GM19467 (cell line): ENCODE data around the gene MRTO4.
"Not testable (repeated sequence)": the region's sequence is repeated elsewhere in the genome, so short reads cannot be mapped to it uniquely, and the experiment has no call there.

Source experiments
- ATAC-seq: cut with Tn5 transposase; IDR thresholded peaks from one replicate; pipeline ENCODE4 v1.9.1; 2021; ENCODE audit warnings: mild to moderate bottlenecking, moderate library complexity; ENCODE audit not compliant: unreplicated experiment

Gene MRTO4

GRCh38 chr1:19222979-19223824, 28.4 kb upstream of the MRTO4 start:
- ATAC-seq: no peak

GRCh38 chr1:19229229-19229628, 22.4 kb upstream of the MRTO4 start:
- ATAC-seq: no peak

DNA sequence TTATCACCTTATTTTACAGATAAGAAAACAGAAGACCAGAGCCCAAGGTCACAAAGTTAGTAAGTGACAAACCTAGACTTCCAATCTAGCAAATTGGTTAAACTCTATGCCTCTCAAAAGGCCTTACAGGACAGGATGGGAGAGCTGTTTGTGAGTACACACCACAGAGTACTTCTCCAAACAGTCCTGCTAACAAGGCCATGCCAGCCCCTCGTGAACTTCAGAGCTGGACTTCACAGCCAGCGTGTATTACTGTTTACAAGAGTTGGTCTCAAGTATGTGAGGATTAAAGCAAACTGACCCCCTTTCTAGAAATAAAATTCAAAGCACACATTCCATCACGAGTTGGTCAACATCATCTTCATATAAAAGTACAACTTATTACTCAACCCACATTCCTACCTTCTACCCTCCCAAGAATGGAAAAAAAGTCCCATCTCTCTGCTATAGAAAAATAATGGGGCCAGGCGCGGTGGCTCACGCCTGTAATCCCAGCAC, 21.7 kb upstream of the MRTO4 start:
- ATAC-seq: no peak

- not testable (repeated sequence) for ATAC-seq
Observed at GRCh38 chr1:19231736-19232523, 19.7 kb upstream of the MRTO4 start.

DNA sequence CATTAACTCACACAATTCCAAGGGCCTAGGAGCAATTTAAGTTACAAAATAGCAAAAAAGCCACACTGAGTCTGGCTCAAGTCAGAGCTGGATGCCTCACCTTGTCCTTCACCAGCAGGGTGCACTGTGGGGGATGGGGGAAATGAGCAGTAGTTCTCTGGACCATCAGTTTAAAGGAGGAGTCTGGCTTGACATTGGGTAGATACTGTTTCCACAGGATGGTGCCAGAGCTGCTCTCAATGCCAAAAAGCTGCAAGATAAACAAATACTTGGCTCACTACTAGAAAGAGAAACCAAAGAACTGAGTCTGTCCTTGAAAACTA, 19.1 kb upstream of the MRTO4 start:
- no peak for ATAC-seq

GRCh38 chr1:19234224-19234623, 17.4 kb upstream of the MRTO4 start:
- ATAC-seq: no peak

DNA sequence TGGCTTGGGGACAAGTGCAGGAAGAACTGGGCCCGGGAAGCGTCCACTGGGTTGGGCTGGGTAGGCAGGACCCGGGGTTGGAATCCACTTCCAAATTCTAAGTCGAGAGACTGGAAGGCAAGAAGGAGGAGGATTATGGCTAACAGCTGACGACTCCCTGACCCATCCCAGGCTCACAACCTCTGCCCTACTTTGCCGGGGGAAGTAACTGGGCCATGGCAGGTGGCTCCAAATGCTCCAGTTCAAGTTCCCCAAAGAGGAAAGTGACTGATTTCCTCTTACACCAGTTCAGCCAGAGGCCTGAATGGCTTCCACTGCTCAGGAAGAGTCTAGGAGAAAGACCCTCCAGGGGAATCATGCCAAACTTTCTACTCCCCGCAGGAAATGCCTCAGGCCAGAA, 11.7 kb upstream of the MRTO4 start:
- ATAC-seq: no peak

DNA sequence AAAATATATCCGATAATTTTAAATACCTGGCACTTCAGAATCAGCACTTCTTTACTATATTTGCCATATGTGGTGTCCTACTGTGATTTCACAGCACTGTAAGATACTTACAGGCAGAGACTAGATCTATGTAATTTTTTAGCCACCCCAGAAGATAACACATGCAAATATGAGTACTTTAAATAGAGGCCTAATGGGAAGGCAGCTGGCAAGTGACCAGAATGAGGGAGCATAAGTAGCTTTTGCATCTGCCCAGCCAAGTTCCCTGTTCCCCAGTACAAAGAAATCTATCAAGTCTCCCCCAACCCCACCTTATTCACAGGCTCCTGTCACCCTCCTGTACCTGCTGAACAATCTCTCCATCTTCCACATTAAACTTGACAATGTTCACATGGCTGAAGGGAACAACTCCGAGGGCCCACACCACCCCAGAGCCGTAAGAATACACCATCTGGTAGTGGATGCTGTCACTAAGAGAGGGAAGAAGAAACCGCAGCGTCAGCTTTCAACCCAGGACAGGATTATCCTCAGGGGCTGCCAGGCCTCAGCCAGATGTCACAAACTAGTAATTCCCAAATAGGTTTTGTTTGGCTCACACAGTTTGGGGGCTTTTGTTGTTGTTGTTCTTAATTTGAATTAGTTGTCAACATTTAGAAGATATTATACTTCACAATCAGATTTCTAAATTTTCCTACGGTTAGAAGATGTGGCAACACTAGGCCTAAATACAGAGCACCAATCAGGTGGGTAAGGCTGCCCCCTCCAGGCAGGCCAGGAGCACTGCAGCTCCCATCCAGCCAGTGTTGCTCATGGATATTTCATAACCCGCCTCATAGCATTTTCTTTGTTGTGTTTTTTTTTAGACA, 10.7 kb upstream of the MRTO4 start:
- no peak for ATAC-seq

GRCh38 chr1:19250629-19251304, 838 bp upstream of the MRTO4 start:
- no peak for ATAC-seq

DNA sequence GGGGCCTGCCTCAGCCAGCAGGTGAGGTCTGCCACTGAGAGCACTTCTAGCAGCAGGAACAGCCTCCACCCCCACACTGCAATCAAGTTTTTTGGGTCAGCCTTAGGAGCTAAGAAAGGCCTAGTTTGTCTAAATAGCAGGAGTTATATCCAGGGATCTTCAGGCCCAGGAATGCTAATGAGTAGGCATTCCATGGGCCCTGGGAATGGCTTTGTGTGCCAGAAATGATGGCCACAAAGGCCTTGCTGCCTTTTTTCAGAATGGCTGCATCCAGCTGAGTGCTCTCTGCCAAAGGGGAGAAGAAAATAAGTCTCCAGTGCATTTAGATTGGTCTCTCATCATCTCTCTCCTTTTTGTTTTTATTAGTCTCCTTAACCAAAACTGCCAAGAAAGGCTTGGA, 2.8 kb downstream of the MRTO4 start:
- no peak for ATAC-seq

DNA sequence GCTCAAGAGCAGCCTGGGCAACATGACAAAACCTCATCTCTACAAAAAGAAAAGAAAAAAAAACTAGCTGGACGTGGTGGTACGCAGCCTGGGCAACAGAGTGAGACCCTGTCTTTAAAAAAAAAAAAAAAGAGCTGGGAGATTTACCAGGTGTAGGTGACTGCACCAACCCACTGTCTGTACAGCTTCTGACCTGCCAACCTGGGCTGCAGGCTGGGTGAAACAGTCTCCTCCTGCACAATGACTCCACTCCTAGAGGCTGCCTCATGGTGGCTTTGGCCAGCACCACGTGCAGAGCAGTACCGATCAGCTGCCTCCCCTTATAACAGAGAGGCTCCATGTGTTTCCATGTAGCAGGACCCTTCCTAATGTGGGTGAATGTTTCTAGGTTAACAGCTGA, 3.7 kb downstream of the MRTO4 start:
- no peak for ATAC-seq

- not testable (repeated sequence) for ATAC-seq
Observed at GRCh38 chr1:19256301-19256700, 4.7 kb downstream of the MRTO4 start.

- no peak for ATAC-seq
Observed at GRCh38 chr1:19257178-19257914, 5.7 kb downstream of the MRTO4 start.

DNA sequence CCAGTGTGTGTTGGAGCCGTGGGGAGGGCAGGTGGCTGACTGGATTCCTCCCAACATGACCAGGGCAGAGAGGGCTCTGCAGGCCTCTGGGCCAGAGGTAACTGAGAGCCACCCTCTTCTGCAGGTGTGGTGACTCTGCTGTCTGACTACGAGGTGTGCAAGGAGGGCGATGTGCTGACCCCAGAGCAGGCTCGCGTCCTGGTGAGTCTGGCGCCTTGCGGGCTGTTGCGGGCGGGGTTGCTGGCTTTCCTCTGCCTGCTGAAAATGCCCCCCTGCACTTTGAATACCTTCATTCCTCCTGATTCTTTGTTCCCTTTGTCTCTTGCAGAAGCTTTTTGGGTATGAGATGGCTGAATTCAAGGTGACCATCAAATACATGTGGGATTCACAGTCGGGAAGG, 6.7 kb downstream of the MRTO4 start:
- ATAC-seq: no peak

DNA sequence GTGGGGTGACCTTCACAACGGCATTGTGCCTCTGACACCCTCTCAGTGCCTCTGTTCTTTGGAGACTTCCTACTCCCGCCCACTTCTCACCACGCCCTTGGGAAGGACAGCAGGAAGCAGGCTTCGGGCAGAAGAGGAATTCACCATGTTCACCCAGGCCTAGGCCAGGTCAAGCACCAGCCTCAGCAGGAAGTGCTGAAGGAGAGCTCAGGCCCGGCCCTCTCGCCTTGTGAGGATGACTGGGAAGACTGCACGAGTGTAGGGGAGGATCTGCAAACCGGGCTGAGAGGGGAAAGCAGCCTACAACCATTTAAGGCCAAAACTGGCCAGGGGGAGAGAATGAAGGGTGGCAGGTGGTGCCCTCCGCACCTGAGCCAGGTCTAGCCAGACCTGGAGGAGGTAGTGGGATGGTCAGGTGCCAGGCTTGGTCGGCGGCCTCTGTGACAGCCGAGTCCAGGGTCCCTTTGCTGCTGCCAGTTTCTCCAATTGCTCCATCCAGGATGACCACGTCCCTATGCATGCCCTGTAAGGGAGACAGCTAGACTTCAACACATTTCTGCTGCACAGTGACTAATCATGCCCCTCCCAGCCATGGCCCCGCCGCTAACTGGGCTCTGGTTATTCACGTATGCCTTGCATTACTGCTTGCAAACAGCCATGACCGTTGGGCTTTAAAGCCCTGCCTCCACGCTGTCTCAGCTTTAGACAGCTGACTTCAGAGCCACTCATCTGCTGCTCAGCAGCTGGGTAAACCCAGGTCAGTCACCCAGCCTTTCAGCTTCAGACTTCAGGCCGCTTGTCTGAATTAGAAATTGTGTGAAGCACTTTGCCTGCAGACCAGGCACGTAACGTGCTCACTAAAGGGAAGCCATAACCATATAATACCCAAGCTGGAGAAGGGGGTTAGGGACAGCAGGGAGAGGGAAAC, 8.9 kb downstream of the MRTO4 start:
- ATAC-seq: no peak

- no peak for ATAC-seq
Observed at GRCh38 chr1:19262047-19262446, 10.4 kb downstream of the MRTO4 start.

DNA sequence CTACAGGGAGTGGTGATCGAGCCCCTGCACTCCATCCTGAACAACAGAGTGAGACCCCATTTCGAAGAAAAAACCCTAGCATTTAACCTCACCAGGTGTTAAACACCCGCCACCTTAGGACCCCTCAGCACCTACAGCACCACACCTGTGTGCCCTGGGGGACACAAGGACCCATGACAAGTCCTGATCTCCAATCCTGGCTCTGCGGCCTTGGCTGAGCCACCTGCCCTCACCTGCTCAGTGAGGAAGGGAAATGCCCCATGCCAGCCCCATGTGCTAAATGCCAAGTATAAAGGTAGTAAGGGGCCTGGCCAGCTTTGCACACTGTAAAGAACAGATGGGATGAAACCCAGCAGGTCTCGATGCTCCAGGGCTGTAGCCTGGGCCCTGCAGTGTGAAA, 11.1 kb downstream of the MRTO4 start:
- ATAC-seq: no peak

GRCh38 chr1:19268445-19268844, 16.8 kb downstream of the MRTO4 start:
- no peak for ATAC-seq
